HepG2 (cell line): ENCODE data around the gene TNP2. TPM values are rescaled to one million over a fixed set of nuclear protein-coding genes. Genes with fewer than 3 reads are reported as not detected.

Experiments
- BRD4 ChIP-seq: sonication (generic); formaldehyde crosslinking; IDR thresholded peaks from 2 replicates; pipeline ENCODE4 v1.4.0; 2020; ENCODE audit warnings: missing genetic modification reagents
- CENPX ChIP-seq: sonication (generic); formaldehyde crosslinking; IDR thresholded peaks from 2 replicates; pipeline ENCODE4 v1.9.0; 2021; ENCODE audit warnings: mild to moderate bottlenecking, missing genetic modification reagents, moderate library complexity
- FOXK2 ChIP-seq: fragments of 450-650 bp; IDR thresholded peaks from 2 replicates; pipeline ENCODE4 v1.6.1; 2016
- KLF12 ChIP-seq: sonication (generic); formaldehyde crosslinking; IDR thresholded peaks from 2 replicates; pipeline ENCODE4 v1.4.0; 2020; ENCODE audit warnings: missing genetic modification reagents, borderline replicate concordance
- NCOA1 ChIP-seq: sonication (generic); formaldehyde crosslinking; IDR thresholded peaks from 2 replicates; pipeline ENCODE4 v1.9.0; 2021; ENCODE audit warnings: missing genetic modification reagents
- RCOR2 ChIP-seq: IDR thresholded peaks from 2 replicates; pipeline ENCODE4 v1.6.1; 2016; ENCODE audit warnings: missing biosample characterization, missing genetic modification reagents
- TSC22D2 ChIP-seq: sonication (generic); formaldehyde crosslinking; IDR thresholded peaks from 2 replicates; pipeline ENCODE4 v1.5.1; 2020; ENCODE audit warnings: missing genetic modification reagents, mild to moderate bottlenecking, borderline replicate concordance
- ZNF572 ChIP-seq: sonication (generic); formaldehyde crosslinking; IDR thresholded peaks from 2 replicates; pipeline ENCODE4 v1.5.1; 2020; ENCODE audit warnings: mild to moderate bottlenecking, missing genetic modification reagents
- ZNF720 ChIP-seq: sonication (generic); formaldehyde crosslinking; IDR thresholded peaks from 2 replicates; pipeline ENCODE4 v1.4.0; 2020; ENCODE audit warnings: missing genetic modification reagents
- ZNF772 ChIP-seq: sonication (generic); formaldehyde crosslinking; IDR thresholded peaks from 2 replicates; pipeline ENCODE4 v1.5.0; 2020; ENCODE audit warnings: mild to moderate bottlenecking, missing genetic modification reagents
- ZSCAN25 ChIP-seq: sonication (generic); formaldehyde crosslinking; IDR thresholded peaks from 2 replicates; pipeline ENCODE4 v1.8.0; 2022; ENCODE audit warnings: mild to moderate bottlenecking, missing genetic modification reagents
- polyA plus RNA-seq, 8 experiments: library from polyadenylated mRNA; depleted of rRNA in 3 of 8; stranded (reverse) in 7 of 8; unstranded in 1 of 8; fragments of >200 nt; fragmentation: Illumina TruSeq in 4 of 8; extraction: Trizol in 4 of 8; gene quantifications; 2 replicates each; pipeline versions ENCODE4 v1.2.1 to v1.2.3, GENCODE V29; 2011 to 2016; ENCODE audit warnings: low read depth in 4 of 8, missing spikeins in 1 of 8, mixed read lengths in 1 of 8; ENCODE audit not compliant: insufficient read depth in 1 of 8
- total RNA-seq, 5 experiments: library from RNA; depleted of rRNA; stranded (reverse); fragments of >200 nt; fragmentation: Illumina TruSeq; extraction: Trizol; gene quantifications; 2 replicates each; pipeline ENCODE4 v1.2.3, GENCODE V29; 2016; ENCODE audit warnings: low read depth in 1 of 5
- TF ChIP-seq, protein P1 (sequence below): sonication (generic); formaldehyde crosslinking; conservative IDR thresholded peaks from 2 replicates; pipeline ENCODE4 v1.8.1; 2023; ENCODE audit warnings: missing genetic modification reagents
- TF ChIP-seq, protein P2 (sequence below): sonication (generic); formaldehyde crosslinking; IDR thresholded peaks from 2 replicates; pipeline ENCODE4 v1.5.0; 2020; ENCODE audit warnings: missing genetic modification reagents, mild to moderate bottlenecking, borderline replicate concordance
- TF ChIP-seq, protein P3 (sequence below): IDR thresholded peaks from 2 replicates; pipeline ENCODE4 v1.6.1; 2016; ENCODE audit warnings: low read depth, control low read depth
- TF ChIP-seq, protein P4 (sequence below): sonication (generic); formaldehyde crosslinking; IDR thresholded peaks from 2 replicates; pipeline ENCODE4 v1.4.0; 2020; ENCODE audit warnings: missing genetic modification reagents, borderline replicate concordance
- TF ChIP-seq, protein P5 (sequence below): sonication (generic); formaldehyde crosslinking; IDR thresholded peaks from 2 replicates; pipeline ENCODE4 v1.4.0; 2020; ENCODE audit warnings: missing genetic modification reagents
- TF ChIP-seq, protein P6 (sequence below): sonication (generic); formaldehyde crosslinking; IDR thresholded peaks from 2 replicates; pipeline ENCODE4 v1.4.0; 2020; ENCODE audit warnings: missing genetic modification reagents

Gene TNP2
- total and polyA plus RNA-seq, 2 of the 13 experiments (the other 11 are each of a cell fraction or from before 2014, with no cell fraction given), result not detected

DNA sequence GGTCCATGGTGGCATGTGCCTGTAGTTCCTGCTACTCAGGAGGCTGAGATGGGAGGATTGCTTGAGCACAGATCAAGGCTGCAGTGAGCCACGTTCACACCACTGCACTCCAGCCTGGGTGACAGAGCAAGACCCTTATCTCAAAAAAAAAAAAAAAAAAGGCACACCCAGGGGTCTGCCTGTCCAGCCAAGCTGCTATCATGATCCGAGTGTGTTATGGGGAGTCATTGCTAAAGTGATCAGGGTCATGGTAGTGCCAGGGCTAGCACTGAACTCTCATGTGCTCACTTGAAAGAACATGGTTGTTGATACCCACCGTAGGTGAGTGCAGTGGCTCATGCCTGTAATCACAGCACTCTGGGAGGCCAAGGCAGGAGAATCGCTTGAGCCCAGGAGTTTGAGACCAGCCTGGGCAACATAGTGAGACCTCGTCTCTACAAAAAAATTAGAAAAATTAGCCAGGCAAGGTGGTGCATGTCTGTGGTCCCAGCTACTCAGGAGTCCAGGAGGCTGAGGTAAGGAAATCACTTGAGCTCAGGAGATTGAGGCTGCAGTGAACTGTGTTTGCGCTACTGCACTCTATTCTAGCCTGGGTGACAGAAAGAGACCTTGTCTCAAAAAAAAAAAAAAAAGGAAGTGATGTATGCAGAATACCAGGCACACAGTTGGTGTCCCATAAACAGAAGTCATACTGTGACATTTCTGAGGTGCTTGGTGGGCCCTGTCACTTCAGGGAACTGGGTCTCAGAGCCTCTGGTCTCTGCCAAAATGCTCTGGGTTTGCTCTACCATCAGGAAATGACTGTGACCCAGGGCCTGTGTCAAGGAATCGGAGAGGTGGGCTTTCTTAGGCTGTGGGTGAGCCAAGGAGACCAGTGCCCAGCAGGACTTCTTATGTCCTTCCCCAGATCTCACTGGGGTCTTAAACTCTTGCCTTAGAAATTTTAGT lies 9.8 kb upstream of the TNP2 start (continued):
- TF ChIP-seq, protein P1, sequence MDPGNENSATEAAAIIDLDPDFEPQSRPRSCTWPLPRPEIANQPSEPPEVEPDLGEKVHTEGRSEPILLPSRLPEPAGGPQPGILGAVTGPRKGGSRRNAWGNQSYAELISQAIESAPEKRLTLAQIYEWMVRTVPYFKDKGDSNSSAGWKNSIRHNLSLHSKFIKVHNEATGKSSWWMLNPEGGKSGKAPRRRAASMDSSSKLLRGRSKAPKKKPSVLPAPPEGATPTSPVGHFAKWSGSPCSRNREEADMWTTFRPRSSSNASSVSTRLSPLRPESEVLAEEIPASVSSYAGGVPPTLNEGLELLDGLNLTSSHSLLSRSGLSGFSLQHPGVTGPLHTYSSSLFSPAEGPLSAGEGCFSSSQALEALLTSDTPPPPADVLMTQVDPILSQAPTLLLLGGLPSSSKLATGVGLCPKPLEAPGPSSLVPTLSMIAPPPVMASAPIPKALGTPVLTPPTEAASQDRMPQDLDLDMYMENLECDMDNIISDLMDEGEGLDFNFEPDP (CRISPR knock-in tag), result no peak
- TF ChIP-seq NCOA1 (CRISPR knock-in tag) (peak; percentile 16; the same call in 1 of the 2 replicates), ZNF772 (CRISPR knock-in tag) (peak; percentile 63; the same call in 1 of the 2 replicates), ZNF572 (CRISPR knock-in tag) (no peak), ZNF720 (CRISPR knock-in tag) (0 out of 2 replicates have a peak, but pooled peaks have one; percentile 21), ZSCAN25 (CRISPR knock-in tag) (0 out of 2 replicates have a peak, but pooled peaks have one; percentile 33), TSC22D2 (CRISPR knock-in tag) (no peak), FOXK2 (no peak), RCOR2 (CRISPR knock-in tag) (no peak), CENPX (CRISPR knock-in tag) (no peak), BRD4 (CRISPR knock-in tag) (peak; percentile 93; the same call in 1 of the 2 replicates), KLF12 (CRISPR knock-in tag) (0 out of 2 replicates have a peak, but pooled peaks have one; percentile 73)
- TF ChIP-seq, protein P2, sequence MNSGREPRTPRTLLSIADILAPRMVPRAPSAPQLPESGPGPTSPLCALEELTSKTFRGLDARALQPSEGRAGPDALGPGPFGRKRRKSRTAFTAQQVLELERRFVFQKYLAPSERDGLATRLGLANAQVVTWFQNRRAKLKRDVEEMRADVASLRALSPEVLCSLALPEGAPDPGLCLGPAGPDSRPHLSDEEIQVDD (CRISPR knock-in tag), result no peak
- TF ChIP-seq, protein P3, sequence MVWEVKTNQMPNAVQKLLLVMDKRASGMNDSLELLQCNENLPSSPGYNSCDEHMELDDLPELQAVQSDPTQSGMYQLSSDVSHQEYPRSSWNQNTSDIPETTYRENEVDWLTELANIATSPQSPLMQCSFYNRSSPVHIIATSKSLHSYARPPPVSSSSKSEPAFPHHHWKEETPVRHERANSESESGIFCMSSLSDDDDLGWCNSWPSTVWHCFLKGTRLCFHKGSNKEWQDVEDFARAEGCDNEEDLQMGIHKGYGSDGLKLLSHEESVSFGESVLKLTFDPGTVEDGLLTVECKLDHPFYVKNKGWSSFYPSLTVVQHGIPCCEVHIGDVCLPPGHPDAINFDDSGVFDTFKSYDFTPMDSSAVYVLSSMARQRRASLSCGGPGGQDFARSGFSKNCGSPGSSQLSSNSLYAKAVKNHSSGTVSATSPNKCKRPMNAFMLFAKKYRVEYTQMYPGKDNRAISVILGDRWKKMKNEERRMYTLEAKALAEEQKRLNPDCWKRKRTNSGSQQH, result no peak
- TF ChIP-seq, protein P4, sequence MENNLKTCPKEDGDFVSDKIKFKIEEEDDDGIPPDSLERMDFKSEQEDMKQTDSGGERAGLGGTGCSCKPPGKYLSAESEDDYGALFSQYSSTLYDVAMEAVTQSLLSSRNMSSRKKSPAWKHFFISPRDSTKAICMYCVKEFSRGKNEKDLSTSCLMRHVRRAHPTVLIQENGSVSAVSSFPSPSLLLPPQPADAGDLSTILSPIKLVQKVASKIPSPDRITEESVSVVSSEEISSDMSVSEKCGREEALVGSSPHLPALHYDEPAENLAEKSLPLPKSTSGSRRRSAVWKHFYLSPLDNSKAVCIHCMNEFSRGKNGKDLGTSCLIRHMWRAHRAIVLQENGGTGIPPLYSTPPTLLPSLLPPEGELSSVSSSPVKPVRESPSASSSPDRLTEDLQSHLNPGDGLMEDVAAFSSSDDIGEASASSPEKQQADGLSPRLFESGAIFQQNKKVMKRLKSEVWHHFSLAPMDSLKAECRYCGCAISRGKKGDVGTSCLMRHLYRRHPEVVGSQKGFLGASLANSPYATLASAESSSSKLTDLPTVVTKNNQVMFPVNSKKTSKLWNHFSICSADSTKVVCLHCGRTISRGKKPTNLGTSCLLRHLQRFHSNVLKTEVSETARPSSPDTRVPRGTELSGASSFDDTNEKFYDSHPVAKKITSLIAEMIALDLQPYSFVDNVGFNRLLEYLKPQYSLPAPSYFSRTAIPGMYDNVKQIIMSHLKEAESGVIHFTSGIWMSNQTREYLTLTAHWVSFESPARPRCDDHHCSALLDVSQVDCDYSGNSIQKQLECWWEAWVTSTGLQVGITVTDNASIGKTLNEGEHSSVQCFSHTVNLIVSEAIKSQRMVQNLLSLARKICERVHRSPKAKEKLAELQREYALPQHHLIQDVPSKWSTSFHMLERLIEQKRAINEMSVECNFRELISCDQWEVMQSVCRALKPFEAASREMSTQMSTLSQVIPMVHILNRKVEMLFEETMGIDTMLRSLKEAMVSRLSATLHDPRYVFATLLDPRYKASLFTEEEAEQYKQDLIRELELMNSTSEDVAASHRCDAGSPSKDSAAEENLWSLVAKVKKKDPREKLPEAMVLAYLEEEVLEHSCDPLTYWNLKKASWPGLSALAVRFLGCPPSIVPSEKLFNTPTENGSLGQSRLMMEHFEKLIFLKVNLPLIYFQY (CRISPR knock-in tag), result no peak
- TF ChIP-seq, protein P5, sequence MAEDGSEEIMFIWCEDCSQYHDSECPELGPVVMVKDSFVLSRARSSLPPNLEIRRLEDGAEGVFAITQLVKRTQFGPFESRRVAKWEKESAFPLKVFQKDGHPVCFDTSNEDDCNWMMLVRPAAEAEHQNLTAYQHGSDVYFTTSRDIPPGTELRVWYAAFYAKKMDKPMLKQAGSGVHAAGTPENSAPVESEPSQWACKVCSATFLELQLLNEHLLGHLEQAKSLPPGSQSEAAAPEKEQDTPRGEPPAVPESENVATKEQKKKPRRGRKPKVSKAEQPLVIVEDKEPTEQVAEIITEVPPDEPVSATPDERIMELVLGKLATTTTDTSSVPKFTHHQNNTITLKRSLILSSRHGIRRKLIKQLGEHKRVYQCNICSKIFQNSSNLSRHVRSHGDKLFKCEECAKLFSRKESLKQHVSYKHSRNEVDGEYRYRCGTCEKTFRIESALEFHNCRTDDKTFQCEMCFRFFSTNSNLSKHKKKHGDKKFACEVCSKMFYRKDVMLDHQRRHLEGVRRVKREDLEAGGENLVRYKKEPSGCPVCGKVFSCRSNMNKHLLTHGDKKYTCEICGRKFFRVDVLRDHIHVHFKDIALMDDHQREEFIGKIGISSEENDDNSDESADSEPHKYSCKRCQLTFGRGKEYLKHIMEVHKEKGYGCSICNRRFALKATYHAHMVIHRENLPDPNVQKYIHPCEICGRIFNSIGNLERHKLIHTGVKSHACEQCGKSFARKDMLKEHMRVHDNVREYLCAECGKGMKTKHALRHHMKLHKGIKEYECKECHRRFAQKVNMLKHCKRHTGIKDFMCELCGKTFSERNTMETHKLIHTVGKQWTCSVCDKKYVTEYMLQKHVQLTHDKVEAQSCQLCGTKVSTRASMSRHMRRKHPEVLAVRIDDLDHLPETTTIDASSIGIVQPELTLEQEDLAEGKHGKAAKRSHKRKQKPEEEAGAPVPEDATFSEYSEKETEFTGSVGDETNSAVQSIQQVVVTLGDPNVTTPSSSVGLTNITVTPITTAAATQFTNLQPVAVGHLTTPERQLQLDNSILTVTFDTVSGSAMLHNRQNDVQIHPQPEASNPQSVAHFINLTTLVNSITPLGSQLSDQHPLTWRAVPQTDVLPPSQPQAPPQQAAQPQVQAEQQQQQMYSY (CRISPR knock-in tag), result peak; percentile 42; the same call in 1 of the 2 replicates
- TF ChIP-seq, protein P6, sequence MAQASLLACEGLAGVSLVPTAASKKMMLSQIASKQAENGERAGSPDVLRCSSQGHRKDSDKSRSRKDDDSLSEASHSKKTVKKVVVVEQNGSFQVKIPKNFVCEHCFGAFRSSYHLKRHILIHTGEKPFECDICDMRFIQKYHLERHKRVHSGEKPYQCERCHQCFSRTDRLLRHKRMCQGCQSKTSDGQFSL (CRISPR knock-in tag), result no peak
